ENCODE results near the gene QARS1. TPM values are rescaled to one million over a fixed set of nuclear protein-coding genes. Genes with fewer than 3 reads are reported as not detected.
A peak's percentile ranks its signal among the peaks of the same experiment; 100 is the strongest.

The QARS1 gene
- total RNA-seq, 1 donor from 2014 or later, result 408 TPM

- H3K9me3 Mint-ChIP-seq, result no peaks in the 10 kb centered on the region
- no peaks in the 10 kb centered on the region for H3K4me1 Mint-ChIP-seq (ENCODE audit: unreplicated experiment)
- H3K36me3 Mint-ChIP-seq, result no peaks in the 10 kb centered on the region
- DNase-seq (ENCODE audit: extremely low spot score, unreplicated experiment), result no peak
- no peak for TF ChIP-seq CTCF (conservative IDR thresholded peaks at IDR 0.05)
- peak overlapping the region; percentile 95 for H3K4me3 Mint-ChIP-seq
- H3K27ac Mint-ChIP-seq, result peak overlapping the region; percentile 92
- no peaks in the 10 kb centered on the region for H3K27me3 Mint-ChIP-seq
Observed at GRCh38 chr3:49131576-49131975, 27.0 kb upstream of the QARS1 start.

- Mint-ChIP-seq H3K4me1 (ENCODE audit: unreplicated experiment) (no peaks in the 10 kb centered on the region), H3K4me3 (peak overlapping the region; percentile 95), H3K36me3 (no peaks in the 10 kb centered on the region), H3K27ac (no peak overlapping the region), H3K9me3 (no peaks in the 10 kb centered on the region), H3K27me3 (no peaks in the 10 kb centered on the region)
- DNase-seq (ENCODE audit: extremely low spot score, unreplicated experiment), result no peak
- TF ChIP-seq CTCF (conservative IDR thresholded peaks at IDR 0.05), result no peak
Observed at GRCh38 chr3:49131040-49131439, 26.5 kb upstream of the QARS1 start.

- no peak for DNase-seq (ENCODE audit: extremely low spot score, unreplicated experiment)
- Mint-ChIP-seq H3K4me1 (ENCODE audit: unreplicated experiment) (no peaks in the 10 kb centered on the region), H3K27ac (peak overlapping the region; percentile 21), H3K4me3 (no peak overlapping the region), H3K9me3 (no peaks in the 10 kb centered on the region), H3K27me3 (no peaks in the 10 kb centered on the region), H3K36me3 (no peaks in the 10 kb centered on the region)
- no peak for TF ChIP-seq CTCF (conservative IDR thresholded peaks at IDR 0.05)
Observed at GRCh38 chr3:49124991-49125670, 20.6 kb upstream of the QARS1 start.

- no peak for TF ChIP-seq CTCF (conservative IDR thresholded peaks at IDR 0.05)
- H3K4me1 Mint-ChIP-seq (ENCODE audit: unreplicated experiment), result peaks cover 3% of the 10 kb centered on the region
- H3K36me3 Mint-ChIP-seq, result no peaks in the 10 kb centered on the region
- H3K27ac Mint-ChIP-seq, result no peak overlapping the region
- no peak overlapping the region for H3K4me3 Mint-ChIP-seq
- no peaks in the 10 kb centered on the region for H3K9me3 Mint-ChIP-seq
- DNase-seq (ENCODE audit: extremely low spot score, unreplicated experiment), result no peak
- H3K27me3 Mint-ChIP-seq, result no peaks in the 10 kb centered on the region
Observed at GRCh38 chr3:49124203-49124602, 19.6 kb upstream of the QARS1 start.

GRCh38 chr3:49123687-49124086, 19.1 kb upstream of the QARS1 start:
- TF ChIP-seq CTCF (conservative IDR thresholded peaks at IDR 0.05), result no peak
- no peak for DNase-seq (ENCODE audit: extremely low spot score, unreplicated experiment)
- no peak overlapping the region for H3K4me3 Mint-ChIP-seq
- H3K9me3 Mint-ChIP-seq, result no peaks in the 10 kb centered on the region
- H3K27me3 Mint-ChIP-seq, result no peaks in the 10 kb centered on the region
- H3K4me1 Mint-ChIP-seq (ENCODE audit: unreplicated experiment), result peaks cover 3% of the 10 kb centered on the region
- no peak overlapping the region for H3K27ac Mint-ChIP-seq
- no peaks in the 10 kb centered on the region for H3K36me3 Mint-ChIP-seq
